Thyroid gland (tissue), 4 donors: Measurements from ENCODE around the gene IHH. TPM values are rescaled to one million over a fixed set of nuclear protein-coding genes. Genes with fewer than 3 reads are reported as not detected.

Source experiments
- DNase-seq, 2 donors: peaks; one replicate each; pipeline ENCODE4 v3.0.0-alpha.2; 2019
- H3K27ac ChIP-seq, 3 donors: fragments of 200-600 bp; sonication (generic); 1 replicate in 2 of 3; 2 replicates in 1 of 3; pipeline ENCODE4 v1.5.1; 2016 to 2019; ENCODE audit warnings: mild to moderate bottlenecking in 1 of 3, moderate library complexity in 1 of 3
- H3K27me3 ChIP-seq: fragments of 200-600 bp; sonication (generic); one replicate; pipeline ENCODE4 v1.5.1; 2019
- H3K36me3 ChIP-seq, 2 donors: fragments of 200-600 bp; sonication (generic); one replicate each; pipeline ENCODE4 v1.5.1; 2016 to 2019
- H3K4me1 ChIP-seq, 2 donors: fragments of 200-600 bp; sonication (generic); one replicate each; pipeline ENCODE4 v1.5.1; 2017 to 2019
- H3K4me3 ChIP-seq, 3 donors: fragments of 200-600 bp; sonication (generic); replicated peaks in 1 of 3; 1 replicate in 2 of 3; 2 replicates in 1 of 3; pipeline ENCODE4 v1.5.1; 2016; ENCODE audit warnings: mild to moderate bottlenecking in 1 of 3
- H3K9me3 ChIP-seq: fragments of 200-600 bp; sonication (generic); one replicate; pipeline ENCODE4 v1.5.1; 2017
- CTCF ChIP-seq, 6 experiments: fragments of 200-600 bp in 3 of 6; fragments of 450-650 bp in 3 of 6; sonication (generic) in 3 of 6; IDR thresholded peaks; one replicate each; pipeline ENCODE4 v1.5.1; 2016 to 2019; ENCODE audit warnings: antibody characterized with exemption in 6 of 6, mild to moderate bottlenecking in 2 of 6, inconsistent platforms in 1 of 6, moderate library complexity in 1 of 6
- POLR2A ChIP-seq, 2 donors: fragments of 450-650 bp; IDR thresholded peaks; one replicate each; pipeline ENCODE4 v1.6.1; 2017; ENCODE audit warnings: antibody characterized with exemption in 2 of 2, mild to moderate bottlenecking in 2 of 2, moderate library complexity in 1 of 2
- WGBS, 2 donors: methylation state at CpG; one replicate each; pipeline ENCODE4 v1.1.5; 2017; 5-methylcytosine and 5-hydroxymethylcytosine counted together
- intact Hi-C: fragments of 100-400 bp; cut with DNase I; formaldehyde crosslinking; loops from one replicate; pipeline ENCODE4 v1.15.1; 2023
- total RNA-seq, 4 donors: library from RNA; depleted of rRNA; stranded (reverse); fragments of >200 nt; gene quantifications; one replicate each; pipeline ENCODE4 v1.2.3, GENCODE V29; 2016

The IHH gene
- total RNA-seq, 4 donors from 2014 or later: 0.34 TPM; not detected in 3

- H3K4me3 ChIP-seq: no peak overlapping the region
- no peaks in the 10 kb centered on the region for H3K4me1 ChIP-seq
- TF ChIP-seq CTCF (IDR thresholded peaks at IDR 0.05): no peak
- TF ChIP-seq POLR2A (IDR thresholded peaks at IDR 0.05): no peak
- H3K27me3 ChIP-seq: no peaks in the 10 kb centered on the region
- H3K27ac ChIP-seq: no peak overlapping the region
- intact Hi-C loops: no loop called here
- DNase-seq: peak in 1 of 2 donors; percentile 30
- H3K36me3 ChIP-seq: no peaks in the 10 kb centered on the region
- 4 to 6% methylated on average over 6 of the region's 6 CpGs for WGBS, 2 donors
- no peaks in the 10 kb centered on the region for H3K9me3 ChIP-seq
Observed at GRCh38 chr2:219045937-219046550, 14.7 kb downstream of the IHH start.

- intact Hi-C loops: no loop called here
- no peak overlapping the region for H3K4me3 ChIP-seq
- H3K36me3 ChIP-seq: no peaks in the 10 kb centered on the region
- TF ChIP-seq POLR2A (IDR thresholded peaks at IDR 0.05): no peak
- TF ChIP-seq CTCF (IDR thresholded peaks at IDR 0.05): no peak
- no peak overlapping the region for H3K27ac ChIP-seq
- no peak for DNase-seq
- WGBS, 2 donors: 71 to 86% methylated on average over 2 of the region's 2 CpGs
- no peaks in the 10 kb centered on the region for H3K9me3 ChIP-seq
- H3K4me1 ChIP-seq: no peaks in the 10 kb centered on the region
- no peaks in the 10 kb centered on the region for H3K27me3 ChIP-seq
Observed at GRCh38 chr2:219042750-219043149, 18.0 kb downstream of the IHH start.

- Histone ChIP-seq H3K4me1 (no peaks in the 10 kb centered on the region), H3K27me3 (no peaks in the 10 kb centered on the region), H3K4me3 (no peak overlapping the region), H3K27ac (no peak overlapping the region), H3K9me3 (no peaks in the 10 kb centered on the region), H3K36me3 (no peaks in the 10 kb centered on the region)
- no peak for DNase-seq
- 71 to 80% methylated on average over 4 of the region's 4 CpGs for WGBS, 2 donors
- intact Hi-C loops: no loop called here
- TF ChIP-seq POLR2A (IDR thresholded peaks at IDR 0.05): no peak
- no peak for TF ChIP-seq CTCF (IDR thresholded peaks at IDR 0.05)
Observed at GRCh38 chr2:219042157-219042556, 18.6 kb downstream of the IHH start.

- no peaks in the 10 kb centered on the region for H3K9me3 ChIP-seq
- no peaks in the 10 kb centered on the region for H3K27me3 ChIP-seq
- intact Hi-C loops: no loop called here
- no peaks in the 10 kb centered on the region for H3K36me3 ChIP-seq
- peak within 1 kb of the TSS in 1 of 3 donors; percentile 20 for H3K4me3 ChIP-seq
- WGBS, 2 donors: 1 to 5% methylated on average over 21 of the region's 21 CpGs
- H3K27ac ChIP-seq: no peak within 1 kb of the TSS
- no peak for TF ChIP-seq CTCF (IDR thresholded peaks at IDR 0.05)
- no peak for TF ChIP-seq POLR2A (IDR thresholded peaks at IDR 0.05)
- peak; percentile 53 to 59 for DNase-seq
- H3K4me1 ChIP-seq: no peaks in the 10 kb centered on the region
Observed at GRCh38 chr2:219041252-219041651, 19.5 kb downstream of the IHH start, which contains the start of gene CFAP65. Gene CFAP65 (minus strand): TSS chr2:219041516. CDS start chr2:219039048, 2,468 bp downstream.

GRCh38 chr2:219038600-219038999, 22.1 kb downstream of the IHH start:
- intact Hi-C loops: no loop called here
- Histone ChIP-seq H3K27me3 (no peaks in the 10 kb centered on the region), H3K9me3 (no peaks in the 10 kb centered on the region), H3K4me3 (no peak overlapping the region), H3K36me3 (no peaks in the 10 kb centered on the region), H3K4me1 (no peaks in the 10 kb centered on the region), H3K27ac (no peak overlapping the region)
- TF ChIP-seq POLR2A (IDR thresholded peaks at IDR 0.05): no peak
- TF ChIP-seq CTCF (IDR thresholded peaks at IDR 0.05): no peak
- WGBS, 2 donors: 10 to 14% methylated on average over 1 of the region's 1 CpG
- no peak for DNase-seq
